HepG2 (cell line): Measurements from ENCODE around the gene CASZ1. TPM values are rescaled to one million over a fixed set of nuclear protein-coding genes. Genes with fewer than 3 reads are reported as not detected.

ENCODE experiments used
- AGO2 ChIP-seq: fragments of 200-400 bp; formaldehyde crosslinking; optimal IDR thresholded peaks from 2 replicates; pipeline ENCODE3; 2017; ENCODE audit warnings: mild to moderate bottlenecking, low read depth, low read length, moderate library complexity
- ATF7-NPFF ChIP-seq: sonication (generic); formaldehyde crosslinking; IDR thresholded peaks from 2 replicates; pipeline ENCODE4 v1.8.1; 2023; ENCODE audit warnings: mild to moderate bottlenecking, low read depth, missing genetic modification reagents, moderate library complexity
- DNMT3B ChIP-seq: conservative IDR thresholded peaks from 2 replicates; pipeline ENCODE4 v1.6.1; 2016; ENCODE audit warnings: missing biosample characterization, control low read depth
- FUBP1 ChIP-seq: sonication (generic); formaldehyde crosslinking; IDR thresholded peaks from 2 replicates; pipeline ENCODE4 v1.5.1; 2020; ENCODE audit warnings: missing genetic modification reagents, mild to moderate bottlenecking, borderline replicate concordance
- GABPB1 ChIP-seq: IDR thresholded peaks from 2 replicates; pipeline ENCODE4 v1.6.1; 2016; ENCODE audit warnings: mild to moderate bottlenecking, missing genetic modification reagents, moderate library complexity, missing compliant biosample characterization
- HCFC1 ChIP-seq: fragments of 150-350 bp; IDR thresholded peaks from 2 replicates; pipeline ENCODE4 v1.6.1; 2014; ENCODE audit warnings: low read depth, low read length
- HDAC6 ChIP-seq: fragments of 200-600 bp; sonication (generic); IDR thresholded peaks from 2 replicates; pipeline ENCODE4 v1.7.0; 2017; ENCODE audit warnings: mild to moderate bottlenecking, antibody characterized with exemption, low read length, low read depth
- HHEX ChIP-seq: IDR thresholded peaks from 2 replicates; pipeline ENCODE4 v1.6.1; 2016; ENCODE audit warnings: control low read depth
- HMG20B ChIP-seq: conservative IDR thresholded peaks from 2 replicates; pipeline ENCODE4 v1.6.1; 2016; ENCODE audit warnings: missing genetic modification reagents, missing compliant biosample characterization
- HOXA3 ChIP-seq: sonication (generic); formaldehyde crosslinking; IDR thresholded peaks from 2 replicates; pipeline ENCODE4 v1.5.0; 2020; ENCODE audit warnings: missing genetic modification reagents
- HOXA9 ChIP-seq: sonication (generic); formaldehyde crosslinking; IDR thresholded peaks from 2 replicates; pipeline ENCODE4 v1.8.1; 2022; ENCODE audit warnings: missing genetic modification reagents, mild to moderate bottlenecking, moderate library complexity, borderline replicate concordance
- KLF6 ChIP-seq: IDR thresholded peaks from 2 replicates; pipeline ENCODE4 v1.8.0; 2016; ENCODE audit warnings: missing biosample characterization, missing genetic modification reagents
- NR2F6 ChIP-seq, 2 experiments: IDR thresholded peaks; 2 replicates each; pipeline ENCODE4 v1.6.1; 2016; ENCODE audit warnings: antibody characterized with exemption in 1 of 2, mild to moderate bottlenecking in 1 of 2
- PATZ1 ChIP-seq: sonication (generic); formaldehyde crosslinking; IDR thresholded peaks from 2 replicates; pipeline ENCODE4 v1.4.0; 2020; ENCODE audit warnings: missing genetic modification reagents
- PHB2 ChIP-seq: fragments of 450-650 bp; IDR thresholded peaks from 2 replicates; pipeline ENCODE4 v1.6.1; 2018; ENCODE audit not compliant: partially characterized antibody
- RXRB ChIP-seq: IDR thresholded peaks from 2 replicates; pipeline ENCODE4 v1.6.1; 2016; ENCODE audit warnings: borderline replicate concordance, missing genetic modification reagents, missing compliant biosample characterization
- SALL1 ChIP-seq: sonication (generic); formaldehyde crosslinking; IDR thresholded peaks from 2 replicates; pipeline ENCODE4 v1.8.0; 2022; ENCODE audit warnings: mild to moderate bottlenecking, missing genetic modification reagents
- XBP1 ChIP-seq: sonication (generic); formaldehyde crosslinking; IDR thresholded peaks from 2 replicates; pipeline ENCODE4 v1.5.0; 2020; ENCODE audit warnings: missing genetic modification reagents
- ZKSCAN5 ChIP-seq: sonication (generic); formaldehyde crosslinking; IDR thresholded peaks from 2 replicates; pipeline ENCODE4 v1.5.1; 2020; ENCODE audit warnings: mild to moderate bottlenecking, missing genetic modification reagents
- ZNF326 ChIP-seq: sonication (generic); formaldehyde crosslinking; IDR thresholded peaks from 2 replicates; pipeline ENCODE4 v1.4.0; 2020; ENCODE audit warnings: missing genetic modification reagents, borderline replicate concordance
- ZNF350 ChIP-seq: sonication (generic); formaldehyde crosslinking; IDR thresholded peaks from 2 replicates; pipeline ENCODE4 v1.4.0; 2020; ENCODE audit warnings: mild to moderate bottlenecking, low read depth, missing genetic modification reagents, borderline replicate concordance
- ZNF431 ChIP-seq: sonication (generic); formaldehyde crosslinking; IDR thresholded peaks from 2 replicates; pipeline ENCODE4 v1.9.0; 2022; ENCODE audit warnings: missing genetic modification reagents, low read depth, mild to moderate bottlenecking, borderline replicate concordance
- ZNF562 ChIP-seq: sonication (generic); formaldehyde crosslinking; IDR thresholded peaks from 2 replicates; pipeline ENCODE4 v1.8.0; 2022; ENCODE audit warnings: missing genetic modification reagents, borderline replicate concordance
- ZSCAN12 ChIP-seq: sonication (generic); formaldehyde crosslinking; IDR thresholded peaks from 2 replicates; pipeline ENCODE4 v1.9.0; 2021; ENCODE audit warnings: mild to moderate bottlenecking, missing genetic modification reagents
- ZSCAN21 ChIP-seq: sonication (generic); formaldehyde crosslinking; IDR thresholded peaks from 2 replicates; pipeline ENCODE4 v1.8.0; 2022; ENCODE audit warnings: mild to moderate bottlenecking, missing genetic modification reagents, moderate library complexity, borderline replicate concordance
- ZSCAN22 ChIP-seq: sonication (generic); formaldehyde crosslinking; IDR thresholded peaks from 2 replicates; pipeline ENCODE4 v1.4.0; 2020; ENCODE audit warnings: mild to moderate bottlenecking, missing genetic modification reagents
- polyA plus RNA-seq, 8 experiments: library from polyadenylated mRNA; depleted of rRNA in 3 of 8; stranded (reverse) in 7 of 8; unstranded in 1 of 8; fragments of >200 nt; fragmentation: Illumina TruSeq in 4 of 8; extraction: Trizol in 4 of 8; gene quantifications; 2 replicates each; pipeline versions ENCODE4 v1.2.1 to v1.2.3, GENCODE V29; 2011 to 2016; ENCODE audit warnings: low read depth in 4 of 8, missing spikeins in 1 of 8, mixed read lengths in 1 of 8; ENCODE audit not compliant: insufficient read depth in 1 of 8
- total RNA-seq, 5 experiments: library from RNA; depleted of rRNA; stranded (reverse); fragments of >200 nt; fragmentation: Illumina TruSeq; extraction: Trizol; gene quantifications; 2 replicates each; pipeline ENCODE4 v1.2.3, GENCODE V29; 2016; ENCODE audit warnings: low read depth in 1 of 5
- TF ChIP-seq, protein P1 (sequence below), 2 experiments: fragments of 450-650 bp in 1 of 2; sonication (generic) in 1 of 2; formaldehyde crosslinking; IDR thresholded peaks; 2 replicates each; pipeline versions ENCODE4 v1.5.0 to v1.8.0; 2020 to 2022; ENCODE audit warnings: mild to moderate bottlenecking in 1 of 2, missing genetic modification reagents in 1 of 2

Gene CASZ1
- total and polyA plus RNA-seq, 2 of the 13 experiments (the other 11 are each of a cell fraction or from before 2014, with no cell fraction given), result 1.9 to 3.7 TPM

DNA sequence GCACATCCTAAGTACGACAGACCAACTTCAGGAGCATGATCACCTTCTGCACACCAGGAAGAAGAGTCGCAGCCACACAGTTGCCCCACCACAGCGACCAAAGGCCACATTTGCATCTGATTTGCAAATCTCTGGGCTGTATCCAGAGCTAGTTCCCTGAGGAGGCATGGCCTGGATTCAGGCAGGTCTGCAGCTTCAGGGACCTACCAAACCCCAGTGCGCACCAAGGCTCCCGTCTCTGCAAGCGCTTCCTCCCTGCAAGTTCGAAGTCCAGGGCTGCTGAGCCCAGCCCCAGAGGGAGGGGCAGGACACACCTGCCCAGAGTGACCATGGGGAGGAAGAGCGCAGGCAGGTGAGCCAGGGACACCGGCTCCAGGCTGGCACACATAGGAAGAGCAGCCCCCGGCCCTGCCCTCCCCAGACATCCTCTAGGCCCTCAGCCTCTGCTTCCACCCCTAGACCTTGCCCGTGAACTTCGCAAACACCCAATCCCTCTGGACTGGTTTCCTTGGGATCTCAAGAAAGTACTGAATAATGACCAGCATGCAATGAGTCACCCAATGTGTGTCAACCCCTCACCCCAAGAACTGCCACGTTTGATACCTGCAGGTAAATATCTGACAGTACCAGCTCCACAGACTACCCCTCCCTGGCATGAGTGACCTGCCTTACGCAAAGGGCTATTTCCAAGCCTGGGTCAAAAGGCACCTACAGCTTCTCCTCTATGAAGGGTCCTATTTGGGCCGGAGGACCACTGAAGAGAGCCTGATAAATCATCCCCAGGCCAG lies 36.8 kb downstream of the CASZ1 start (continued):
- TF ChIP-seq FUBP1 (CRISPR knock-in tag) (no peak), ZNF431 (CRISPR knock-in tag) (no peak), PHB2 (no peak), KLF6 (CRISPR knock-in tag) (no peak), HCFC1 (no peak), ZKSCAN5 (CRISPR knock-in tag) (no peak), NR2F6 (IDR thresholded peaks at IDR 0.05) (no peak), NR2F6 (CRISPR knock-in tag; IDR thresholded peaks at IDR 0.05) (peak; percentile 25; the same call in 1 of the 2 replicates), DNMT3B (no peak), HHEX (CRISPR knock-in tag) (no peak), HDAC6 (no peak), GABPB1 (CRISPR knock-in tag) (no peak), AGO2 (no peak), ZNF326 (CRISPR knock-in tag) (no peak), ZSCAN12 (CRISPR knock-in tag) (no peak), HOXA3 (no peak), ATF7-NPFF (CRISPR knock-in tag) (no peak), SALL1 (0 out of 2 replicates have a peak, but pooled peaks have one; percentile 25), HOXA9 (CRISPR knock-in tag) (no peak), ZSCAN22 (no peak), ZNF350 (CRISPR knock-in tag) (0 out of 2 replicates have a peak, but pooled peaks have one; percentile 14), PATZ1 (CRISPR knock-in tag) (0 out of 2 replicates have a peak, but pooled peaks have one; percentile 22), XBP1 (CRISPR knock-in tag) (no peak), RXRB (CRISPR knock-in tag) (no peak), ZSCAN21 (no peak), ZNF562 (CRISPR knock-in tag) (no peak), HMG20B (CRISPR knock-in tag) (no peak)
- TF ChIP-seq, protein P1, sequence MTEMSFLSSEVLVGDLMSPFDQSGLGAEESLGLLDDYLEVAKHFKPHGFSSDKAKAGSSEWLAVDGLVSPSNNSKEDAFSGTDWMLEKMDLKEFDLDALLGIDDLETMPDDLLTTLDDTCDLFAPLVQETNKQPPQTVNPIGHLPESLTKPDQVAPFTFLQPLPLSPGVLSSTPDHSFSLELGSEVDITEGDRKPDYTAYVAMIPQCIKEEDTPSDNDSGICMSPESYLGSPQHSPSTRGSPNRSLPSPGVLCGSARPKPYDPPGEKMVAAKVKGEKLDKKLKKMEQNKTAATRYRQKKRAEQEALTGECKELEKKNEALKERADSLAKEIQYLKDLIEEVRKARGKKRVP (CRISPR knock-in tag; IDR thresholded peaks at IDR 0.05), result no peak
